Left kidney (tissue), 2 donors: ENCODE data around the gene CHMP5. TPM values are rescaled to one million over a fixed set of nuclear protein-coding genes. Genes with fewer than 3 reads are reported as not detected.

ENCODE experiments used
- DNase-seq: peaks from one replicate; pipeline ENCODE4 v3.0.0-alpha.2; 2013
- polyA plus RNA-seq: library from polyadenylated mRNA; unstranded; fragments of 120-200 nt; gene quantifications from one replicate; pipeline ENCODE4 v1.2.1, GENCODE V29; 2013; ENCODE audit not compliant: insufficient read length

The CHMP5 gene
- polyA plus RNA-seq, 1 donor = 115 TPM

DNA sequence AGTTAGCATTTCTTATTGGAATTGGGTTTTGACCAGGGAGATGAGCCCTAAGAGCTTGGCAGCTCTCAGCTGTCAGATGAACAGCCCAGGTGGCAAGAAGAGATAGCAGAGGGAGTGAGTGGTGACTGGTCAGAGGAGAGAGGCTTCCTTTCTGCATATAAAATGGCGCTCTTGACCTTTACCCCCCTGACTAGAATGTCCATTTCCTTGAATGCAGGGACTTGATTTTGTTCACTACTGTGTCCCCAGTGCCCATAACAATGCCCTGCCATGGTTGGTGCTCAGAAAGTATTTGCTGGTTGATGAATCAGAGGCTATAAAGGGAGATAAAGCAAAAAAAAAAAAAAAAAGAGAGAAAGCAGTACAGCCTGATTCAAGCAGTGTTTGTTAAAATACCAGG lies 7.2 kb downstream of the CHMP5 start:
- no peak for DNase-seq

GRCh38 chr9:33273266-33273971 lies 8.6 kb downstream of the CHMP5 start:
- no peak for DNase-seq

GRCh38 chr9:33273972-33274328 lies 9.1 kb downstream of the CHMP5 start:
- no peak for DNase-seq

DNA sequence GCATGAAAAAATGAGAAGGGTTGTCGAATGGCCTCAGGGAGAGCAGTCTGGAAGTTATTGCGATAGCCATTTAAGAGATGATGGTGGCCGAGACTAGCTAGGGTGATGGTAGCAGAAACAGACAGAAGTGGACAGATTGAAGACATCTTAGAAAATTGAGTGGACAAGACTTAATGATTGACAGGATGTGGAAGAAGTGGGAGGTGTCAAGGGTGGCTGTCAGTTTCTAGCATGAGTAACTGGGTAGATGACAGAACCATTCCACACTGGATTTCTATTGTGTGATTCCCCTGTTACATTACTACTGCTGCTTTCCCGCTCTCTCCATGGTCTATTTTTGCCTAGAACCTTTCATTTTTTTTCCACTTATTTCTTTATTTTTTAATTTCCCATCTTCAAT lies 12.6 kb downstream of the CHMP5 start:
- no peak for DNase-seq

- no peak for DNase-seq
These were observed 20.7 kb downstream of the CHMP5 start for GRCh38 chr9:33285502-33285901.

GRCh38 chr9:33287087-33287490 lies 22.2 kb downstream of the CHMP5 start:
- DNase-seq = peak; percentile 42

GRCh38 chr9:33288235-33288634 lies 23.4 kb downstream of the CHMP5 start:
- DNase-seq = no peak

DNA sequence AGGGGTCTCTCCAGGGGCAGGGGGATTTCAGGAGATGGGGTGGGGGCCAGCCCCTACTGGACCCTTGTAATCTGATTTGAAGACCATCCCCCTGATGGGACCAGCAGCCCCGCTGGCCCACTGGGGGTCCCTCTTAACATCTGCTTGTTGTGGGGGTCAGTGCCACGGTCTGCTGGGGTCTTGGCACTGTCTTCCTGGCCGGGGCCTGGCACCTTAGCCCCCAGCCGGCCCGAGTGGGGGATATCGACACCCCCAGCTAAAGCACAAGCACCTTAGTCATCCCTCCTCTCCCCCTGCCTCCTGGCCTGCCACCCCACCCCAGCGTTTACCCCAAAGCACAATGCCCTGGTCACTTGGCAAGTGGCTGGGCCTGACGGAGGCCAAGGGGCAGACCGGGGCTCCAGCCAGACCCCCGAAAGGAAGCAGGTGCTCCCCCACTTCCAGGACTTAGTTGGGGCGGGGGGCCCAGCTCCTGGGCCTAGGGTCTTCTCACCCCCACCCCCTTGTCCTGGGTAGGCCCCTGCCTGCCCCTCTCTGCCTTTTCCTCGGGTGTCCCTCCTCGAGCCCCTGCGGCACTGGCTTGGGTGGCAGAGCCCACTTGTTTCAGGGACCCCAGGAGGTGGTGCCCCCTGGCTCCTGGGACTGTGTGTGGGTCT lies 24.1 kb downstream of the CHMP5 start:
- no peak for DNase-seq

GRCh38 chr9:33289496-33289895 lies 24.6 kb downstream of the CHMP5 start:
- no peak for DNase-seq

DNA sequence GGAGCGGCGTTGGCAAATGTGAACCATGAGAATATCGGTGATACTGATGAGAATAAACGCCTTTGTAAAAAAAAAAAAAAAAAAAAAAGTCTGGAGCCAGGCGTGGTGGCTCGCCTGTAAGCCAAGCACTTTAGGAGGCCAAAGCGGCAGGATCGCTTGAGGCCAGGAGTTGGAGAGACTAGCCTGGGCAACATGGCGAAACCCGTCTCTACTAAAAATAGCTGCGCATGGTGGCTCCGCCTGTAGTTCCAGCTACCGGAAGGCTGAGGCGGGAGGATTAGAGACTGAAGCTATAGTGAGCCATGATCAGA lies 25.0 kb downstream of the CHMP5 start:
- no peak for DNase-seq

DNA sequence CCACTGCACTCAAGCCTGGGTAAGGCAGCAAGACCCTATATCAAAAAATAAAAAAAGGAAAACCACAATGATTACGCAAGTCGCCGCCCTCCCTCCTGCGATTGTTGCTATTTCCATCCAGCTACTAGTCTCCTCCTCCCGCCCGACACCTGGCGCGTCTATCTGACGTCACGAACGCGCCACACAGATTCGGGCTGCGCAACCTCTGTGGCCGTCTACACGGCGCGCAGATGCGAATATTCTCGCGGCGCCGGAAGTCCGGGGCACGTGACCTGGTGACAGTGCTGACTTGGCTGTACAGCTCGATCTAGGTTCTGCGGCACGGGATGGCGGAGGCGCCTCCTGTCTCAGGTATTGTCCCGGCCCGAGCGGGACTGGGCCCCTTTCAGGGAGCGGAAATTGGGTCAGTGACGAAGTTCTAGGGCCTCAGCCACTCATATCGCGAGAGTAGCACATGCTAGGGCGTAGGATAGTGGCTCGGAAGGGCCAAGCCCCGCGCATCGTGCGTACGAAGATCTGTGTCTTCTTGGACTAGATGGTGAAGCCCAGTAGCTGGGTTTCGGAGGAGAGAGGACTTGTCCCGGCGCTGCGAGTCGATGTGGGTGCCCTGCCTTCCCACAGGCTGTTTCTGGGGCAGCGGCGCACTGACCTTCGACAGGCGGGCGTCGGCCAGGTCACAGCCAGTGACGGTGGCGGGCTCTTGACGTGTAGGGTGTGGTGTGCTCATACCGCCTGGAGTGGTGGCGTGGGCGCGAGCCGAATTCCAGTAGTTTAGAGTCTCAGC lies 25.6 kb downstream of the CHMP5 start, which contains the start of gene NFX1:
TSS of gene NFX1 (plus strand) at position 270 of the 784 bp plus-strand sequence. CDS start at position 327, 57 bp downstream.
- DNase-seq = peak; percentile 98

DNA sequence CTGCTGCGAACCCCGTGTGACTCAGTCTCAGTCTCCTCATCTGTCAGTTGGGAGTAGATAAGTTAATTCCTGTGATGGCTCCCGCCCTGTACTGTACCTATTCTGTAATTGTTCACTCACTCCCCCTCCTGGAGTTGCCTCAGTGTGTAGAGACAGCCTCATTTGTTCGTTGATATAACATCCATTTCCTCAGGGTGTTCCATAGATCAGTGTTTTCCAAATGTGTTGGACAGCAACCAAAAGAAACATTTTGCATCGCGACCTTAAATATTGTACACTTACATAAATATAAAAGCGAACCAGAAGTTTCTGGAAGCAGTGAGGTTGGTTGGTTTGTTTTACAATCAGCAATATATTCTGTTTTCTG lies 26.2 kb downstream of the CHMP5 start:
- no peak for DNase-seq

GRCh38 chr9:33291901-33292300 lies 27.1 kb downstream of the CHMP5 start:
- no peak for DNase-seq

DNA sequence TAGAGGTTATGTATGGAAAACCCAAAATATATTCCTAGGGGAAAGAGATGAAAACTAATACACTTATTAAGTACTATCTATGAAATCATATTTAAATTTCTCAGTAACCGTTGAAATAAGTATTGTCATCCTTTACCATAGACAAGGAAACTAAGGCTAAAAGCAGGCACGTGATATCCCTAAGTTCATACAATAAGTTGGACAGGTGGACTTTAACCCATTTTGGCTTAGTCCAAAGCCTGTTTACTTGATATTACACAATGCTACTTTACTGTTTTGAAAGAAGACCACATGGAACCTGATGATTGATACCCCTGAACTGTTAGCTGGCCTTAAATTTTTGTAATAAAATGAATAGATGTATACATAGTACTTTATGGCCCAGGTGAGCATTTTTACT lies 28.9 kb downstream of the CHMP5 start:
- DNase-seq = no peak

DNA sequence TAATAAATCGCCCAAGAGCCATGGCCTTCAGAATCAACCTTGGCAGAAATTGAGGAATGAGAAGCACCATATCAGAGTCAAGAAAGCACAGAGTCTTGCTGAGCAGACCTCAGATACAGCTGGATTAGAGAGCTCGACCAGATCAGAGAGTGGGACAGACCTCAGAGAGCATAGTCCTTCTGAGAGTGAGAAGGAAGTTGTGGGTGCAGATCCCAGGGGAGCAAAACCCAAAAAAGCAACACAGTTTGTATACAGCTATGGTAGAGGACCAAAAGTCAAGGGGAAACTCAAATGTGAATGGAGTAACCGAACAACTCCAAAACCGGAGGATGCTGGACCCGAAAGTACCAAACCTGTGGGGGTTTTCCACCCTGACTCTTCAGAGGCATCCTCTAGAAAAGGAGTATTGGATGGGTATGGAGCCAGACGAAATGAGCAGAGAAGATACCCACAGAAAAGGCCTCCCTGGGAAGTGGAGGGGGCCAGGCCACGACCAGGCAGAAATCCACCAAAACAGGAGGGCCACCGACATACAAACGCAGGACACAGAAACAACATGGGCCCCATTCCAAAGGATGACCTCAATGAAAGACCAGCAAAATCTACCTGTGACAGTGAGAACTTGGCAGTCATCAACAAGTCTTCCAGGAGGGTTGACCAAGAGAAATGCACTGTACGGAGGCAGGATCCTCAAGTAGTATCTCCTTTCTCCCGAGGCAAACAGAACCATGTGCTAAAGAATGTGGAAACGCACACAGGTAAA lies 30.0 kb downstream of the CHMP5 start:
- DNase-seq = no peak

DNA sequence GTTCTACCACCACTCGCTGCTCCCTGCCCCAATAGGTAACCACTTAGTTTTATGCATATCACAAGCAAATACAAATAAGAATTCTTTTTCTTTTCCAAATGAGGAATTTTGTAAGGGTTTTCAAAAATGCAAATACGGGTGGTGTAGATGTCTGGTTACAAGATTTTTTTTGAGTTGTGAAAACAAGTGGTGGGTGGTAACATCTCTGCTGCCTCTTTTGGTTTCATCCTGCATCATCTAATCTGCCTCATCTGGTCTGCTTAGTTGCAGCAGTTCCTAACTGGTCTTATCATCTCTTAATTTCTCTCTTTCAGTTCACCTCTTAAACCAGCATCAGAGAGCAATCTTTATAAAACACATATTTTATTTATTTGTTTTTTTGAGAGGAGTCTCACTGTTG lies 30.7 kb downstream of the CHMP5 start:
- DNase-seq = no peak

DNA sequence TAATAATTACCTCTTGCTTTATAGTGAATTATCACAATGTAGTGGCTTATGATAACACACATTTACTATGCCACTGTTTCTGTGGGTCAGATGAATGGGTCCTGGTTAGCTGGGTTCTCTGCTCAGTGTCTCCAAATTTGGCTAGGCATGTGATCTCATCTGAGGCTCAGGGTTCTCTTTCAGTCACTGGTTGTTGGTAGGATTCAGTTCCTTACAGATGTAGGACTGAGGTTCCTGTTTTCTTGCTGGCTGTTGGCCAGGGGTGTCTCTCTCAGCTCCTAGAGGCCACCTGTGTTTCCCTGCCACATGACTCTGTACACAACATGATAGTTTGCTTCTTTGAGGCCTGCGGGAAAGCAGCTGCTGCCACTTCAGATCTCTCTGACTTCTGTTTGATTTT lies 32.6 kb downstream of the CHMP5 start:
- DNase-seq = no peak

DNA sequence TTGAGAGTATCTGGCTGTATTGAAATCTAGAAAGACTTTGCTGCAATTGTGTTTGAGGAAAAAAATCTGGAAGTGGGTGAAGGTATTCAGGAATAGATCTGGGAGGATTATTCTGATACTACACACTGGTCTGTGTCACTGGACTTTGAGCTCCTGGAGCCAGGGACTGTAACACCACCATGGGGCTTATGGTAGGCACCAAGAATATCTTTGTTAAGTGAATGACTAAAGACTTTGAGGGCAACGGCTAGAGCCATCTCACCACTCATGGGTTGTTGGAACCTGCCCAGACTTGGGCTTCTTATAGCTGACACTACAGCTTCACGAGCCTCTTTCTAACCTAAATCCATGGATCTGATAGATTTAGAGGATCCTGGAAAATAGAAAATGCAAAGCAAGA lies 35.7 kb downstream of the CHMP5 start:
- DNase-seq = no peak

GRCh38 chr9:33304362-33304761 lies 39.5 kb downstream of the CHMP5 start:
- DNase-seq = no peak

DNA sequence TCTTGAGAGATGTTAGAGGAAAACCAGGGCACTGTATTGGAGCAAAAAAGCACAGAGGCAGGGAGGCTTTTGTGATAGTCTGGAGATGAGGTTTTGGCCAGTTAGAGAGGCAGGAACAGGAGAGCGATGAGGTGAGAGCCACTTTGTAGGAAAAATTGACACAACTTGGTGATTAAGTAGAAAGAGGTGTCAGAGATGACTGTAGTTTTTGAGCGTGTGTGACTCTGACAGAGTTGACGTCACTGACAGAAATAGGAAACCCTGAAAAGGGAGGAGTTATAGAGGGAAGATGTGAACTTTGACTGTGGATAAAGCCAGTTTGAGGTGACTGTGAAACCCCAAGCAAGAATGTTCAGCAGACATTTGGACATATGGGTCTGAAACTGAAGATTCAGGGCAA lies 41.2 kb downstream of the CHMP5 start:
- no peak for DNase-seq

GRCh38 chr9:33307067-33307466 lies 42.2 kb downstream of the CHMP5 start:
- no peak for DNase-seq

GRCh38 chr9:33309903-33310302 lies 45.1 kb downstream of the CHMP5 start:
- no peak for DNase-seq

DNA sequence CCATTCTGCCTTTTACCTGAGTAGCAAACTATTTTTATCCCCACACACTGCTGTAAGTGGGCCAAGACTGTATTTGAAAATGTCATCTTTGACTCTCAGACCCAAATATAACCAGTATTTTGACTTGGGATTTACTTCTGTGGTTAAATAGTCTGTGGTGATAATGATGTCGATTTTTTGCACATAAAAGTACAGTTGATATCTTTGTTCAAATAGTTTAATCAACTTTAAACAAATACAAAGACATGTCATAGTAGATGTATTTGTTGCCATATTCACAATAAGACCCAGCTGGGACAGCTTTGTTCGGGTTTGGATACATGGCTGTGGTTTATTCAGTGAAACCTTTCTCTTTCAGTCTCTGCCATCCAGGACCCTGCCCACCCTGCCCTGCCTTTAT lies 45.9 kb downstream of the CHMP5 start:
- no peak for DNase-seq
